ENCODE results near the gene SPAG9.

- TF ChIP-seq CTCF (tag by site-specific recombination; IDR thresholded peaks at IDR 0.05) = no peak
- TF ChIP-seq BCL11A (tag by site-specific recombination; IDR thresholded peaks at IDR 0.05; ENCODE audit: low read depth) = no peak
- TF ChIP-seq ZNF501 (tag by site-specific recombination; IDR thresholded peaks at IDR 0.05) = no peak
- TF ChIP-seq SP7 (tag by site-specific recombination; IDR thresholded peaks at IDR 0.05) = no peak
- no peak for TF ChIP-seq ZBTB7A (tag by site-specific recombination; IDR thresholded peaks at IDR 0.05; ENCODE audit: low read depth)
- no peak for TF ChIP-seq ZNF274 (IDR thresholded peaks at IDR 0.05; ENCODE audit: low read length)
- no peak for TF ChIP-seq ZNF274 (tag by site-specific recombination; IDR thresholded peaks at IDR 0.05; ENCODE audit: borderline replicate concordance)
- TF ChIP-seq REST (tag by site-specific recombination; IDR thresholded peaks at IDR 0.05) = no peak
These were observed 185.3 kb downstream of the SPAG9 start for GRCh38 chr17:50935221-50935995.
